ENCODE results near the gene APC2. TPM values are rescaled to one million over a fixed set of nuclear protein-coding genes. Genes with fewer than 3 reads are reported as not detected.

Gene APC2
- polyA plus RNA-seq, 1 experiment: 0.09 TPM

DNA sequence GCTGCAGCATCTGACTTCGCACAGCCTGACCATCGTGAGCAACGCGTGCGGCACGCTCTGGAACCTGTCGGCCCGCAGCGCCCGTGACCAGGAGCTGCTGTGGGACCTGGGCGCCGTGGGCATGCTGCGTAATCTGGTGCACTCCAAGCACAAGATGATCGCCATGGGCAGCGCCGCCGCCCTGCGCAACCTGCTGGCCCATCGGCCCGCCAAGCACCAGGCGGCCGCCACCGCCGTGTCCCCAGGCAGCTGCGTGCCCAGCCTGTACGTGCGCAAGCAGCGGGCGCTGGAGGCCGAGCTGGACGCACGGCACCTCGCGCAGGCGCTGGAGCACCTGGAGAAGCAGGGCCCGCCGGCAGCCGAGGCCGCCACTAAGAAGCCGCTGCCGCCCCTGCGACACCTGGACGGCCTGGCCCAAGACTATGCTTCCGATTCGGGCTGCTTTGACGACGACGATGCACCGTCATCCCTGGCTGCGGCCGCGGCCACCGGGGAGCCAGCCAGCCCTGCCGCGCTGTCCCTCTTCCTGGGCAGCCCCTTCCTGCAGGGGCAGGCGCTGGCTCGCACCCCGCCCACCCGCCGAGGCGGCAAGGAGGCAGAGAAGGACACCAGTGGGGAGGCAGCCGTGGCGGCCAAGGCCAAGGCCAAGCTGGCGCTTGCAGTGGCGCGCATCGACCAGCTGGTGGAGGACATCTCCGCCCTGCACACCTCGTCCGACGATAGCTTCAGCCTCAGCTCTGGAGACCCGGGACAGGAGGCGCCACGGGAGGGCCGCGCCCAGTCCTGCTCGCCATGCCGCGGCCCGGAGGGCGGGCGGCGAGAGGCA, 15.5 kb downstream of the APC2 start:
- Histone ChIP-seq H3K27ac (ENCODE audit: low read depth, low read length) (no peak overlapping the region), H3K9me3 (ENCODE audit: control insufficient read depth, insufficient read depth, low read length) (no peaks in the 10 kb centered on the region; the same call in 1 of the 2 replicates), H3K27me3 (ENCODE audit: control insufficient read depth, insufficient read depth, low read length) (peaks cover 26% of the 10 kb centered on the region), H3K4me3 (ENCODE audit: low read depth, low read length) (no peak overlapping the region)
- TF ChIP-seq, protein P1, sequence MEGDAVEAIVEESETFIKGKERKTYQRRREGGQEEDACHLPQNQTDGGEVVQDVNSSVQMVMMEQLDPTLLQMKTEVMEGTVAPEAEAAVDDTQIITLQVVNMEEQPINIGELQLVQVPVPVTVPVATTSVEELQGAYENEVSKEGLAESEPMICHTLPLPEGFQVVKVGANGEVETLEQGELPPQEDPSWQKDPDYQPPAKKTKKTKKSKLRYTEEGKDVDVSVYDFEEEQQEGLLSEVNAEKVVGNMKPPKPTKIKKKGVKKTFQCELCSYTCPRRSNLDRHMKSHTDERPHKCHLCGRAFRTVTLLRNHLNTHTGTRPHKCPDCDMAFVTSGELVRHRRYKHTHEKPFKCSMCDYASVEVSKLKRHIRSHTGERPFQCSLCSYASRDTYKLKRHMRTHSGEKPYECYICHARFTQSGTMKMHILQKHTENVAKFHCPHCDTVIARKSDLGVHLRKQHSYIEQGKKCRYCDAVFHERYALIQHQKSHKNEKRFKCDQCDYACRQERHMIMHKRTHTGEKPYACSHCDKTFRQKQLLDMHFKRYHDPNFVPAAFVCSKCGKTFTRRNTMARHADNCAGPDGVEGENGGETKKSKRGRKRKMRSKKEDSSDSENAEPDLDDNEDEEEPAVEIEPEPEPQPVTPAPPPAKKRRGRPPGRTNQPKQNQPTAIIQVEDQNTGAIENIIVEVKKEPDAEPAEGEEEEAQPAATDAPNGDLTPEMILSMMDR (IDR thresholded peaks at IDR 0.05; ENCODE audit: low read depth, low read length): peak; percentile 52
- ChIA-PET CTCF (interaction anchor here (0.5 to 1.5 kb wide), 4 partner anchors 13 to 376 kb away, joined by 3 to 4 read pairs (median 3); no protein-coding TSS in a partner anchor), POLR2A (no interaction called here)
- no peak for DNase-seq (ENCODE audit: low read depth, low spot score)

DNA sequence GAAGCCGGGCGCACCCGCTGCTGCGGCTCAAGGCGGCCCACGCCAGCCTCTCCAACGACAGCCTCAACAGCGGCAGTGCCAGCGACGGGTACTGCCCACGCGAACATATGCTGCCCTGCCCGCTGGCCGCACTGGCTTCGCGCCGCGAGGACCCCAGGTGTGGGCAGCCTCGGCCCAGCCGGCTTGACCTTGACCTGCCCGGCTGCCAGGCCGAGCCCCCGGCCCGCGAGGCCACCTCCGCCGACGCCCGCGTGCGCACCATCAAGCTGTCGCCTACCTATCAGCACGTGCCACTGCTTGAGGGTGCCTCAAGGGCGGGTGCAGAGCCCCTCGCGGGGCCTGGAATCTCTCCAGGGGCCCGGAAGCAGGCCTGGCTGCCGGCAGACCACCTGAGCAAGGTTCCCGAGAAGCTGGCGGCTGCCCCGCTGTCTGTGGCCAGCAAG, 16.1 kb downstream of the APC2 start:
- H3K9me3 ChIP-seq (ENCODE audit: control insufficient read depth, insufficient read depth, low read length): no peaks in the 10 kb centered on the region; the same call in 1 of the 2 replicates
- no peak overlapping the region for H3K4me3 ChIP-seq (ENCODE audit: low read depth, low read length)
- ChIA-PET CTCF (interaction anchor here (0.5 to 1.5 kb wide), 4 partner anchors 12 to 376 kb away, joined by 3 to 4 read pairs (median 3); no protein-coding TSS in a partner anchor), POLR2A (no interaction called here)
- H3K27ac ChIP-seq (ENCODE audit: low read depth, low read length): no peak overlapping the region
- TF ChIP-seq, protein P1 (IDR thresholded peaks at IDR 0.05; ENCODE audit: low read depth, low read length): no peak
- DNase-seq (ENCODE audit: low read depth, low spot score): no peak
- peaks cover 32% of the 10 kb centered on the region for H3K27me3 ChIP-seq (ENCODE audit: control insufficient read depth, insufficient read depth, low read length)

DNA sequence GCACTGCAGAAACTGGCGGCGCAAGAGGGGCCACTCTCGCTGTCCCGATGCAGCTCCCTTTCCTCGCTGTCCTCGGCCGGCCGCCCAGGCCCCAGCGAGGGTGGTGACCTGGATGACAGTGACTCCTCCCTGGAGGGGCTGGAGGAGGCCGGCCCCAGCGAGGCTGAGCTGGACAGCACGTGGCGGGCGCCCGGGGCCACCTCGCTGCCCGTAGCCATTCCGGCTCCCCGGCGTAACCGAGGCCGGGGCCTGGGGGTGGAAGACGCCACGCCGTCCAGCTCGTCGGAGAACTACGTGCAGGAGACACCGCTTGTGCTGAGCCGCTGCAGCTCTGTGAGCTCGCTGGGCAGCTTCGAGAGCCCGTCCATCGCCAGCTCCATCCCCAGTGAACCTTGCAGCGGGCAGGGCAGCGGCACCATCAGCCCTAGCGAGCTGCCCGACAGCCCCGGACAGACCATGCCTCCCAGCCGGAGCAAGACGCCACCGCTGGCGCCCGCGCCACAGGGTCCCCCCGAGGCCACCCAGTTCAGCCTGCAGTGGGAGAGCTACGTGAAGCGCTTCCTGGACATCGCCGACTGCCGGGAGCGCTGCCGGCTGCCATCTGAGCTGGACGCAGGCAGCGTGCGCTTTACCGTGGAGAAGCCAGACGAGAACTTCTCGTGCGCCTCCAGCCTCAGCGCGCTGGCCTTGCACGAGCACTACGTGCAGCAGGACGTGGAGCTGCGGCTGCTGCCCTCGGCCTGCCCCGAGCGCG, 16.7 kb downstream of the APC2 start:
- ChIA-PET POLR2A (no interaction called here), CTCF (interaction anchor here (1.1 to 1.5 kb wide), 3 partner anchors 11 to 188 kb away, joined by 3 to 4 read pairs (median 3); no protein-coding TSS in a partner anchor)
- no peak overlapping the region for H3K4me3 ChIP-seq (ENCODE audit: low read depth, low read length)
- TF ChIP-seq, protein P1 (IDR thresholded peaks at IDR 0.05; ENCODE audit: low read depth, low read length): no peak
- no peak overlapping the region for H3K27ac ChIP-seq (ENCODE audit: low read depth, low read length)
- no peak for DNase-seq (ENCODE audit: low read depth, low spot score)
- H3K27me3 ChIP-seq (ENCODE audit: control insufficient read depth, insufficient read depth, low read length): peaks cover 38% of the 10 kb centered on the region
- H3K9me3 ChIP-seq (ENCODE audit: control insufficient read depth, insufficient read depth, low read length): no peaks in the 10 kb centered on the region; the same call in 1 of the 2 replicates

DNA sequence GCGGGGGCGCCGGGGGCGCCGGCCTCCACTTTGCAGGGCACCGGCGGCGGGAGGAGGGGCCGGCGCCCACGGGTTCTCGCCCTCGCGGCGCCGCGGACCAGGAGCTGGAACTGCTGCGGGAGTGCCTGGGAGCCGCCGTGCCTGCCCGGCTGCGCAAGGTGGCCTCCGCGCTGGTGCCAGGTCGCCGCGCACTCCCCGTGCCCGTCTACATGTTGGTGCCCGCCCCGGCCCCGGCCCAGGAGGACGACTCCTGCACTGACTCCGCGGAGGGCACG, 17.2 kb downstream of the APC2 start:
- H3K27me3 ChIP-seq (ENCODE audit: control insufficient read depth, insufficient read depth, low read length): peaks cover 43% of the 10 kb centered on the region
- POLR2A ChIA-PET: no interaction called here
- CTCF ChIA-PET: no interaction called here

More for the DNA sequence above, 17.2 kb downstream of the APC2 start:
- no peak for DNase-seq (ENCODE audit: low read depth, low spot score)
- Histone ChIP-seq H3K27ac (ENCODE audit: low read depth, low read length) (no peak overlapping the region), H3K9me3 (ENCODE audit: control insufficient read depth, insufficient read depth, low read length) (no peaks in the 10 kb centered on the region; the same call in 1 of the 2 replicates), H3K4me3 (ENCODE audit: low read depth, low read length) (no peak overlapping the region)
- TF ChIP-seq, protein P1 (IDR thresholded peaks at IDR 0.05; ENCODE audit: low read depth, low read length): no peak

Data from AG04450 (cell line).